Measurements from ENCODE around the gene SLC26A4. TPM values are rescaled to one million over a fixed set of nuclear protein-coding genes. Genes with fewer than 3 reads are reported as not detected.
"Not testable (repeated sequence)": the region's sequence is repeated elsewhere in the genome, so short reads cannot be mapped to it uniquely, and the experiment has no call there.

The SLC26A4 gene
- total RNA-seq, 2 donors from 2014 or later = 1.0 to 3.4 TPM

DNA sequence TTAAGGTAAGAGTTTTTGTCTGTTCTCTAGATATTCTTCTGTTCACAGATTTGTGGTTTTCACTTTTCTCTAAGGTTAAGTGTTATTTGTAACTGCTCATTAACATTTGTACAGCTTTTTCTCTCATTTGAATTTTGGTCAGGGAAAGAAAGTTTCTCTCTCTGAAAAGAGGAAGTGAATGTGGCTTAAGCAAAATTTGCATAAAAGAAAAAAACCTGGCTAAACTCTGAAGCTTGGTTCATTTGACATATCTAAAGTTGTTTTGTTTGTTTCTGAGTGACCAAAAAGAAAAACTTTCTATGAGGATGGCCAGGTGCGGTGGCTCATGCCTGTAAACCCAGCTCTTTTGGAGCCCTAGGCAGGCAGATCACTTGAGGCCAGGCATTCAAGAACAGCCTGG is 22.0 kb upstream of the SLC26A4 start:
- H3K4me1 ChIP-seq (replicated peaks) = no peaks in the 10 kb centered on the region
- H3K9me3 ChIP-seq = no peaks in the 10 kb centered on the region
- H3K4me3 ChIP-seq = no peak overlapping the region
- H3K36me3 ChIP-seq = no peaks in the 10 kb centered on the region
- no peak for DNase-seq (ENCODE audit: low spot score)
- no peak overlapping the region for H3K27ac ChIP-seq
- TF ChIP-seq POLR2AphosphoS5 (IDR thresholded peaks at IDR 0.05) (no peak), POLR2A (IDR thresholded peaks at IDR 0.05) (no peak)
- TF ChIP-seq, protein P1, sequence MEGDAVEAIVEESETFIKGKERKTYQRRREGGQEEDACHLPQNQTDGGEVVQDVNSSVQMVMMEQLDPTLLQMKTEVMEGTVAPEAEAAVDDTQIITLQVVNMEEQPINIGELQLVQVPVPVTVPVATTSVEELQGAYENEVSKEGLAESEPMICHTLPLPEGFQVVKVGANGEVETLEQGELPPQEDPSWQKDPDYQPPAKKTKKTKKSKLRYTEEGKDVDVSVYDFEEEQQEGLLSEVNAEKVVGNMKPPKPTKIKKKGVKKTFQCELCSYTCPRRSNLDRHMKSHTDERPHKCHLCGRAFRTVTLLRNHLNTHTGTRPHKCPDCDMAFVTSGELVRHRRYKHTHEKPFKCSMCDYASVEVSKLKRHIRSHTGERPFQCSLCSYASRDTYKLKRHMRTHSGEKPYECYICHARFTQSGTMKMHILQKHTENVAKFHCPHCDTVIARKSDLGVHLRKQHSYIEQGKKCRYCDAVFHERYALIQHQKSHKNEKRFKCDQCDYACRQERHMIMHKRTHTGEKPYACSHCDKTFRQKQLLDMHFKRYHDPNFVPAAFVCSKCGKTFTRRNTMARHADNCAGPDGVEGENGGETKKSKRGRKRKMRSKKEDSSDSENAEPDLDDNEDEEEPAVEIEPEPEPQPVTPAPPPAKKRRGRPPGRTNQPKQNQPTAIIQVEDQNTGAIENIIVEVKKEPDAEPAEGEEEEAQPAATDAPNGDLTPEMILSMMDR (IDR thresholded peaks at IDR 0.05) = no peak
- H3K27me3 ChIP-seq (replicated peaks; ENCODE audit: insufficient read depth) = no peaks in the 10 kb centered on the region
- intact Hi-C loops (cut with DNase I) = no loop called here
- 68% methylated on average over 1 of the region's 1 CpG for WGBS

DNA sequence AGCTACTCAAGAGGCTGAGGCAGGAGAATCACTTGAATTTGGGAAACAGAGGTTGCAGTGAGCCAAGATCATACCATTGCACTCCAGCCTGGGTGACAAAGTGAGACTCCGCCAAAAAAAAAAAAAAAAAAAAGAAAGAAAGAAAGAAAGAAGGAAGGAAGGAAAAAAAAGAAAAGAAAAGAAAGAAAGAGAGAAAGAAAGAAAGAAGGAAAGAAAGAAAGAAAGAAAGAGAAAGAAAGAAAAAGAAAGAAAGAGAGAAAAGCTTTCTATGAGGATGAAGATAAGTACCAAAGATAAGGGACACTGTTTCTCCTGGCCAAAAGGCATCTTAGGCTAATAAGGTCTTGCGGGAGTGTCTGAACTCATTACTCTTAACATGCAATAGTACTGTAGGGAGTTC is 21.6 kb upstream of the SLC26A4 start:
- H3K9me3 ChIP-seq; H3K27ac ChIP-seq; H3K27me3 ChIP-seq (replicated peaks; ENCODE audit: insufficient read depth); H3K4me1 ChIP-seq (replicated peaks); intact Hi-C loops (cut with DNase I); DNase-seq (ENCODE audit: low spot score); H3K36me3 ChIP-seq; H3K4me3 ChIP-seq: not testable (repeated sequence)
- WGBS = 98% methylated on average over 2 of the region's 2 CpGs

DNA sequence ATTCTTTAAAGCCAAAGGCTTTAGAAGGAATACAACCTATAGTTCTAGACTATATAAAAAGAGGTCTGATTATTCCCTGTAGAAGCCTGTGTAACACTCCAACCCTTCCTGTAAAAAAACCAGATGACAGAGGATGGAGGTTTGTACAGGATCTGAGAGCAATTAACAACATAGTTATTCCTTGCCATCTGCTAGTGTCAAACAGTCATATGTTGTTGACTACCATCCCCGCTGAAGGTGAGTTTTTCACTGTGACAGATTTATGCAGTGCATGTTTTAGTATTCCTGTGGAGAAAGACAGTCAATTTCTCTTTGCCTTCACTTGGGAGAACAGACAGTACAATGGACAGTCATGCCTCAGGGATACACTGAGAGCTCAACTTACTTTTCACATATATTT is 19.0 kb upstream of the SLC26A4 start:
- TF ChIP-seq POLR2A (IDR thresholded peaks at IDR 0.05) = no peak
- no peak for TF ChIP-seq POLR2AphosphoS5 (IDR thresholded peaks at IDR 0.05)
- TF ChIP-seq, protein P1 (IDR thresholded peaks at IDR 0.05) = no peak
- WGBS = 54% methylated on average over 1 of the region's 1 CpG

GRCh38 chr7:107642501-107642900 is 18.1 kb upstream of the SLC26A4 start:
- H3K4me3 ChIP-seq = no peak overlapping the region
- H3K9me3 ChIP-seq = no peaks in the 10 kb centered on the region
- 81% methylated on average over 4 of the region's 4 CpGs for WGBS
- H3K27me3 ChIP-seq (replicated peaks; ENCODE audit: insufficient read depth) = no peaks in the 10 kb centered on the region
- no peaks in the 10 kb centered on the region for H3K4me1 ChIP-seq (replicated peaks)
- no peak overlapping the region for H3K27ac ChIP-seq
- H3K36me3 ChIP-seq = no peaks in the 10 kb centered on the region
- TF ChIP-seq, protein P1 (IDR thresholded peaks at IDR 0.05) = no peak
- TF ChIP-seq POLR2AphosphoS5 (IDR thresholded peaks at IDR 0.05) (no peak), POLR2A (IDR thresholded peaks at IDR 0.05) (no peak)
- DNase-seq (ENCODE audit: low spot score) = no peak
- intact Hi-C loops (cut with DNase I) = no loop called here

More for the DNA sequence above, 19.0 kb upstream of the SLC26A4 start:
- no peaks in the 10 kb centered on the region for H3K4me1 ChIP-seq (replicated peaks)
- intact Hi-C loops (cut with DNase I) = no loop called here
- H3K36me3 ChIP-seq = no peaks in the 10 kb centered on the region
- DNase-seq (ENCODE audit: low spot score) = no peak
- no peaks in the 10 kb centered on the region for H3K27me3 ChIP-seq (replicated peaks; ENCODE audit: insufficient read depth)
- no peaks in the 10 kb centered on the region for H3K9me3 ChIP-seq
- H3K27ac ChIP-seq = no peak overlapping the region
- no peak overlapping the region for H3K4me3 ChIP-seq

DNA sequence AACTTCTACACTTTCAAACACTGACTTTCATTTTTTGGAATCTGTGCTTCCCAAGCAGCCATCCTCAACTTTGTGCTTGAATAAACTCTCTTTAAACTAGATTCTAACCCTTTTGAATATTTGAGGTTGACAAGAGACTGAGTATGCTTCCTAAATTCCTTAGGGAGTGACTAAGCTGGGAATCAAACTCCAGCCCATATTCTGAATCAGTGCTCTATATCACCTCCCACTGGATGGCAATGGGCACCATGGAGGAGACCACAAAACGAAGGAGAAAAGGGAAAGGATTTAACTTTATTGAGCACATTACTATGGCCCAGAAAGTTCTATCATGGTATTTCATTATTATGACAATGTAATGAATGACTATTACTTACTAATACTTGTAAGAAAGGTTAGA is 17.2 kb upstream of the SLC26A4 start:
- TF ChIP-seq POLR2A (IDR thresholded peaks at IDR 0.05) = no peak
- no peak for TF ChIP-seq POLR2AphosphoS5 (IDR thresholded peaks at IDR 0.05)
- TF ChIP-seq, protein P1 (IDR thresholded peaks at IDR 0.05) = no peak
- no peaks in the 10 kb centered on the region for H3K27me3 ChIP-seq (replicated peaks; ENCODE audit: insufficient read depth)
- H3K4me3 ChIP-seq = no peak overlapping the region
- WGBS = 48% methylated on average over 1 of the region's 1 CpG
- no peak overlapping the region for H3K27ac ChIP-seq
- no peaks in the 10 kb centered on the region for H3K4me1 ChIP-seq (replicated peaks)
- no peaks in the 10 kb centered on the region for H3K9me3 ChIP-seq
- no peak for DNase-seq (ENCODE audit: low spot score)
- H3K36me3 ChIP-seq = no peaks in the 10 kb centered on the region
- intact Hi-C loops (cut with DNase I) = no loop called here
